ENCODE data around the gene TIAM1.

Gene TIAM1

GRCh38 chr21:31282095-31282709 lies 61.9 kb downstream of the TIAM1 start:
- no peak for DNase-seq

DNA sequence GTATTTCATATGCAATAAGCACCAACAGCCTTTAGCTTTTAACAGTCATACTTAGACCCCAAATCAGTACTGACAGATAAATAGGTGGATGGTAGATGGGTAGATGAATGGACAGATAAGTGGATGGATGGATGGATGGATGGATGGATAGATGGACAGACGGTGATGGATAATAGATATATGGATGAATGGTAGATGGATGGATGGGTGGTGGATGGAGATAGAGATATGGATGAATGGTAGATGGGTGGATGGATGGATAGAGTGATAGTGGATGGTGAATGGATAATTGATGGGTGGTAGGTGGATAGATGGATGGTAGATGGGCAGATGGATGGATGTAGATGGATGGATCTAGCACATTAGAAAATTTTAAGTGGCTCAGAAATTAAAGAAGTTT lies 62.5 kb downstream of the TIAM1 start:
- no peak for DNase-seq

GRCh38 chr21:31279986-31280385 lies 64.1 kb downstream of the TIAM1 start:
- no peak for DNase-seq

- no peak for DNase-seq
These were observed 64.8 kb downstream of the TIAM1 start for GRCh38 chr21:31279214-31279613.

GRCh38 chr21:31278511-31279130 lies 65.4 kb downstream of the TIAM1 start:
- DNase-seq, result peak; percentile 30

- no peak for DNase-seq
These were observed 67.4 kb downstream of the TIAM1 start for GRCh38 chr21:31276663-31277062.

DNA sequence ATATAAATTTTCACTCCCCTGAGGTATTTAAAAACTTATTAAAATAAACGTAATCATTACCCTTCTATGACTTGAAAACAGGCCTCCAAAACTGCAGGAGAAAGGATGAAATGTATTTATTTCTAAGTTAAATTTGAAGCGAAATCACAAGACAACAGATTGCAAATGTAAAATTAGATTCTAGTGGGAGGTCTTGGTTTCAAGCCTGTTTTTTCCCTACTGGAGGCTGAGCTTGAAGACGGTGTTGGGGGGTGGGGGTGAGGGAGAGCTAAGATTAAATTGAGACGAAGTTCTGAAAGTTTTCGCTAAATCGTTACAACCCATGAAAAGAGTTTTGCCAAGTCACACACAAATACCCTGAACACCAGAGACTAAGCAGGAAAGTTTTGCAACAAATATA lies 68.2 kb downstream of the TIAM1 start:
- DNase-seq, result no peak

DNA sequence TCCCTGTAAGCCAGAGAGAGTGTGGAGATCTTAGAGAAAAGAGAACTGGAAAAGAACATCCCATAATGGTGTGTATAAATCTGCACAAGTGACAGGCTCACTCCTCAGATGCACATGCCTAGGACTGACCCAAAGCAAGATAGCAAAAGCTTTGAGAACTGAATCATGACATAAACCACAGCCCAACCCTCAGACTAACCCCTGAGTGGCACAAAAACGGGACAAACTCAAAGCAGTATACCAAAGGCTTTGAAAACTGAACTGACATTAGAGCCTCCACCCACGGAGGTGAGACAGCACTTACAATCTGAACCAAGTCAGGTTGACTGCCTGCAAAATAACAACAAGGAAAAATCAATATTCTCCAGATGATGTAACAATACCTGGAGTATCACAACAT lies 70.8 kb downstream of the TIAM1 start:
- no peak for DNase-seq

DNA sequence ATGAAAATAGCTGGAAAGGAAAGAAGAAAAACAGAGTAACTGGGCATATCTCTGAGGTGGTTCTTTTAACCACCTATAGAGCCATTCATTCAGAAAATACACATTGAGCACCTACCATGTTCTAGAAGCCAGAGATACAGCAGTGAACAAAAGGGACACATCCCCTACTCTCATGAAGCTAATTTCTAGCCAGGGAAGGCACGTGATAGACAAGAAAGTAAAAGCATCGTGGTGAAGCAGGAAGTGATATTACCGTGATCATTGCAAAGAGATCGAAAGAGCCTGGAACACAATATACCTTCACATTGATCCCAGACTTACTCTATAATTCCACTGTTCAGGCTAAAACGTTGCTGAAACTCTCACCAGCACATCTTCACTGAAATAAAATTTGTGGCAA lies 76.0 kb downstream of the TIAM1 start:
- DNase-seq, result no peak

GRCh38 chr21:31267644-31268043 lies 76.4 kb downstream of the TIAM1 start:
- no peak for DNase-seq

GRCh38 chr21:31266241-31266640 lies 77.8 kb downstream of the TIAM1 start:
- no peak for DNase-seq

GRCh38 chr21:31265366-31266013 lies 78.6 kb downstream of the TIAM1 start:
- no peak for DNase-seq

GRCh38 chr21:31264574-31264973 lies 79.5 kb downstream of the TIAM1 start:
- no peak for DNase-seq

DNA sequence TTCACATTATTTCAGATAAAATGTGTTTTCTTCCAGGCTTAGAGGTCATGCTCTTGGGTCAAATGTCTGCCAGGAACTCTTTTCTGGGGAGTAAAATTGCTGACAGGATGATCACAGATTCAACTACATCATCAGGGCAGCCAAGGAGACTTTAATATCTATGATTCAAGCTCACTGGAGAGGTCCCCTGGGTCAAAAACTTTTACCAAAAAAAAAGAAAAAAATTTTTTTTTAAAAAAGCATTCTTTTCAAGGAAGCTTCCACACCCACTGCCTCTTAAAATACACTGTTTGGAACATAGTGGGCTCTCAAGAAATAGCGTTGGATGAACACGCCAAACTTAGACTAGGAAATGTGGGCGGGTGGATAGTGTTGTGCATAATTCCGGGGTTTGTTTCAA lies 81.3 kb downstream of the TIAM1 start:
- DNase-seq, result no peak

DNA sequence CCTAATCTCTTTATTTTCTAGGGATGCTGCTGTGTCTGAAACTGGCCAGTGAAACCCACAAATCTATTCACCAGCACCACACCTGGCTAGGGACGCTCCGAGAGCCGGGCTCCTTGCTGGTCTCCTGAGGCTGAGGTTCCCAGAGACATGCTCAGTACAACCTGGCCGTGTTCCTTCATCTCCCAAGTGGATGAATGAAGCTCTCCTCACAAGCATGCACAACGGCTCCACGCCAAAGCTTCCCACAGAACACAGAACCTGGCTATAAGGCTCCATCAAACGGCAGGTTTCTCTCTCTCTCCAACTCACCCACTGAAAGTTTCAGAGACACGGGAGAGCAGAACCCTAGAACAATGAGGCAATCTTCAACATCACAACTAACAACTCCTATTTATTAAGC lies 82.3 kb downstream of the TIAM1 start:
- DNase-seq, result no peak

DNA sequence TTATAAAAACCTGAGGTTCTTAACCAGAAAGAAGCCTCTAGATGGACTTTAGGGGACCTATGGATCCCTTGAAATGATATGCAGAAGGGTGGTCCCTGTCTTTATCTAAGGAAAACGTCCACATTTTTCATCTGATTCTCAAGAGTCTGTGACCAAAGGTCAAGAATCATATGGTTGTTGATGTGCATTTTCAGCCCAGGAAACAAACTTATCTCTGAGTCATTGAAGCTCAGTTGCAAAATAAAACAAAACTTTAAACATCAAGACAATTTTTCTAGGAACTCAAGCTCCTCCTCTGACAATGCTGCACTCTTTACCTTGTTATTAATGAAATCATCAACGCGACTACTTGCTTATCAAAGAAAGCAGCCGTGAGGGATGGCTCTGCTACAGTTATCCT lies 83.3 kb downstream of the TIAM1 start:
- no peak for DNase-seq

- DNase-seq, result no peak
These were observed 86.0 kb downstream of the TIAM1 start for GRCh38 chr21:31258073-31258472.

DNA sequence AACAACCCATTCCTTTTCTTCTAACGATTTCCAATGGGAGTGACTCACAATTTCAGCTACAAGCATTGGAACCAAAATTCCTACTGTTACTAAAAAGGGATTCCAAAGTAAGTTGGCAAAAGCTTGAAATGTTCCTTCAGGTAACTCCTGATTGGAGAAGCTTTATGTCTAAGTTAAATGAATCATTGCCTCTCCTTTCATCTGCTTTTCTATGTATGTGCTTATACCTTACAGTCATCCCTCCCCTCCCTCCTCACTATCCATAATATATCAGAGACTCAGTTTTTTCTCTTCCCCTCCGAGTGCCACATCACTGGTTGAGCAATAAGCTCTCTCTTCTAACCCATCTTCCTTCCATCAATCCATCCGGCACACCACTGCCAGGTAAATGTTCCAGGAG lies 86.8 kb downstream of the TIAM1 start:
- DNase-seq, result no peak

DNA sequence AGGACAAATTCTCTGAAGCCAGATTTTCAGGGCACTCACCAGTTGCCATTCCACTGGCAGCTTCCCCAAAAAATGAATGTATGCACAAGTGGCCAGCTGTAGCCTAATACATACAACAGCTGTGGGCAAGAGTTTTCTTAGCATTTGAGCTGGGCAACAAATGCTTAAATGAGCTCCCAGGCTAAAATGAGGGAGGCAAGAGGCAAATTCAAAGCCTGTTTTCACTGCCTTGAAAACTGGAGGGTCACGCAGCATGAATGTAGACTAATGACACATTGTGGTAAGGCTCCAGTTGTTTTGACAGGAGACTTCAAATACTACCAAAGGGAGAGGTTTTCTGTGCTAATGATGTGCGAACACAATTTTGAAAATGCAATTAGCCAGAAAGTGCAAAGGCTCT lies 88.2 kb downstream of the TIAM1 start:
- DNase-seq, result peak; percentile 63

GRCh38 chr21:31255036-31255435 lies 89.0 kb downstream of the TIAM1 start:
- no peak for DNase-seq

- peak; percentile 27 for DNase-seq
These were observed 89.9 kb downstream of the TIAM1 start for GRCh38 chr21:31254131-31254530.

DNA sequence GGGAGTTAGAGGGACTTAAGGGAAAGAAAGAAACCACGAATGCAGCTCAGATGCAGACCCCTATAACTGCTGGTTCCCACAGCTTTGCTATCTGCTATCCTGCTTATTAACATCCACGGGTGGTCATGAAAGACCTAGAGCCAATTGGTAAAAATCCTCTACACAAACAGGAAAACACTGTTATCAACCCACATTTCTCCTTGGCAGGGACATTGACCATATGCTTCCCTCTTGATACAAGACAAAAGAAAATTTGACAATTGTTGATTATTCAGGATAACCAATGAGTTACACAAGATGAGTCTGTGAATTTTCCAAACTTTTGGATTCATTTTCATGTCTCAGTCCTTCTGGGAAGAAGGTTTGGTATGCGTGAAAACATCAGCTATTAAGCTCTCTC lies 90.4 kb downstream of the TIAM1 start:
- DNase-seq, result no peak

DNA sequence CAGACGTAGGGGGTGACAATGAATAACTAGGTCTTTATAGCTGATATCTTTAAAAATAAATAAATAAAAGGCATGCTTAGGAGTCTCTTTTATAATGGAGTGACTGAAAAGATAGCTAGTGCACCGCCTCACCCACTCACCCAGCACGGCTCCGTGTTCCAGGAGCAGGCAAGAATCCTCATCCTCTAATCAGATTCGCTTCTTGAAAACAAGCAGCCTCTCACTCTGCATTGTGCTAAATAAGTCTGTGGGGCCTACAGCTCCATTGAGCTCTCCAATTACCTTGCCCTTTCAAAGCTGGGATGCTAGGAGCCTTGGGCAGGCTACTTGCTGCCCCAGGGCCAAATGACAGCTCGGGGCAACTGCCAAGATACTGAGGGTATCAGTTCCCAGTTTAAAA lies 91.5 kb downstream of the TIAM1 start:
- DNase-seq, result no peak

DNA sequence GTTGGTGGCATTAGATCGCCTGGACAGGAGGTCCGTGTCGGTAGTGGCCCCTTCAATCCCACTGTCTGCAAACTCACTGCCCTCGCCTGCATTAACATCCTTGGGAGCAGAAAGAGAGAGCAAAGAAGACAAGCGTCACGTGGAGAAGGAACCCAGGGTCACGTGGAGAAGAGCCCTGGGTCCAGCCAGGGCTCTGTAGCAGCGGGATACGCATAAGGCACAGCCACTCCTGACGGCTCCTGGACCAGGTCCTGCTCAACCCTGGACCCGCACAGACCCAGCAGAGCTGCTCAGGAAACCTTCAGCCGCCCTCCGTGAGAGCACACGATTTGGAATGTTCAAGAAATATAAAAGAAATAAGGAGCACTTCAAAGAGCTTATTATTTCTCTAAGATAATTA lies 92.0 kb downstream of the TIAM1 start:
- DNase-seq, result no peak

DNA sequence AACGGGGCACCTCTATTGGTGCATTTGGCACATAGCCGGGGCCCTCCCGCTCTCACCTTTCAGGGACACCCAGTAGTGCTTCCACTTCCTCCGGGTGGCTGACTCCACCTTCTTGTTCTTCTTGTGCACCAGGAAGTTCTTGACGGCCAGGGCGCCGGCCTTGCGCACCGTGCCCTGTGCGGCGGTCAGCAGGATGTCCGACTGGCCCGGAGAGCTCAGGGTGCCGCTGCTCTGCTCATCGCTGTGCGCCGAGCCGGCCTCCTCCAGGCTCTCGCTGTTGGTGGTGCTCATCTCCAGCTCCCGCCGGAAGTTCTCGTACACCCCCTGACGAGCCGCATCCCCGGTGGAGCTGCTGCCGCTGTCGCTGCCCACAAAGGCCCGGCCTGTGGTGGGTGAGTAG lies 92.4 kb downstream of the TIAM1 start:
- no peak for DNase-seq
